GM21723 (cell line): ENCODE data around the gene SLC25A21.
"Not testable (repeated sequence)": the region's sequence is repeated elsewhere in the genome, so short reads cannot be mapped to it uniquely, and the experiment has no call there.

Experiments used
- ATAC-seq: cut with Tn5 transposase; IDR thresholded peaks from one replicate; pipeline ENCODE4 v1.9.1; 2021; ENCODE audit warnings: mild to moderate bottlenecking, moderate library complexity; ENCODE audit not compliant: unreplicated experiment

Gene SLC25A21

GRCh38 chr14:36996857-36997590 lies 175.4 kb downstream of the SLC25A21 start:
- no peak for ATAC-seq

GRCh38 chr14:36996133-36996856 lies 176.1 kb downstream of the SLC25A21 start:
- ATAC-seq: no peak

GRCh38 chr14:36989806-36990205 lies 182.6 kb downstream of the SLC25A21 start:
- ATAC-seq: no peak

GRCh38 chr14:36988989-36989388 lies 183.4 kb downstream of the SLC25A21 start:
- no peak for ATAC-seq

GRCh38 chr14:36988568-36988967 lies 183.8 kb downstream of the SLC25A21 start:
- ATAC-seq: no peak

GRCh38 chr14:36986407-36986806 lies 186.0 kb downstream of the SLC25A21 start:
- ATAC-seq: no peak

- no peak for ATAC-seq
Observed at GRCh38 chr14:36981832-36982529, 190.4 kb downstream of the SLC25A21 start.

GRCh38 chr14:36980413-36980812 lies 192.0 kb downstream of the SLC25A21 start:
- ATAC-seq: not testable (repeated sequence)

- ATAC-seq: no peak
Observed at GRCh38 chr14:36979863-36980262, 192.5 kb downstream of the SLC25A21 start.

- ATAC-seq: no peak
Observed at GRCh38 chr14:36976571-36977023, 195.8 kb downstream of the SLC25A21 start.

GRCh38 chr14:36975834-36976233 lies 196.6 kb downstream of the SLC25A21 start:
- no peak for ATAC-seq

- ATAC-seq: no peak
Observed at GRCh38 chr14:36974985-36975384, 197.4 kb downstream of the SLC25A21 start.

- ATAC-seq: no peak
Observed at GRCh38 chr14:36973806-36974442, 198.5 kb downstream of the SLC25A21 start.

- ATAC-seq: no peak
Observed at GRCh38 chr14:36971263-36971855, 201.0 kb downstream of the SLC25A21 start.

GRCh38 chr14:36967892-36968555 lies 204.4 kb downstream of the SLC25A21 start:
- no peak for ATAC-seq

GRCh38 chr14:36955967-36956366 lies 216.4 kb downstream of the SLC25A21 start:
- ATAC-seq: no peak

- ATAC-seq: no peak
Observed at GRCh38 chr14:36955376-36955775, 217.0 kb downstream of the SLC25A21 start.

GRCh38 chr14:36952689-36953088 lies 219.7 kb downstream of the SLC25A21 start:
- no peak for ATAC-seq

GRCh38 chr14:36951380-36951911 lies 221.0 kb downstream of the SLC25A21 start:
- no peak for ATAC-seq

GRCh38 chr14:36950812-36951211 lies 221.6 kb downstream of the SLC25A21 start:
- no peak for ATAC-seq
